Progenitor cell of endocrine pancreas (in vitro differentiated cells): ENCODE measurements around the gene AMH. TPM values are rescaled to one million over a fixed set of nuclear protein-coding genes. Genes with fewer than 3 reads are reported as not detected.

Experiments used
- DNase-seq: peaks from one replicate; pipeline ENCODE4 v3.0.0; 2021; ENCODE audit warnings: low spot score; ENCODE audit not compliant: unreplicated experiment
- H3K27ac Mint-ChIP-seq: 2 replicates; pipeline ENCODE4 v1.8.0; 2021; ENCODE audit warnings: mild to moderate bottlenecking, moderate library complexity, mixed read lengths
- H3K27me3 Mint-ChIP-seq: 2 replicates; pipeline ENCODE4 v1.8.0; 2021; ENCODE audit warnings: mixed read lengths
- H3K36me3 Mint-ChIP-seq: 2 replicates; pipeline ENCODE4 v1.8.0; 2022; ENCODE audit warnings: mixed read lengths; ENCODE audit not compliant: insufficient read depth
- H3K4me1 Mint-ChIP-seq: 2 replicates; pipeline ENCODE4 v1.8.0; 2021; ENCODE audit warnings: low read depth, mixed read lengths
- H3K4me3 Mint-ChIP-seq: 2 replicates; pipeline ENCODE4 v1.8.0; 2021; ENCODE audit warnings: low read depth, mild to moderate bottlenecking, moderate library complexity, mixed read lengths
- H3K9me3 Mint-ChIP-seq: 2 replicates; pipeline ENCODE4 v1.8.0; 2021; ENCODE audit warnings: low read depth, mixed read lengths
- total RNA-seq: library from RNA; stranded (reverse); gene quantifications from 2 replicates; pipeline ENCODE4 v1.2.1, GENCODE V29; 2021
- TF ChIP-seq, protein P1 (sequence below): fragments of 200-600 bp; sonication (generic); IDR thresholded peaks from one replicate; pipeline ENCODE4 v1.5.0; 2021; ENCODE audit warnings: antibody characterized with exemption, mild to moderate bottlenecking; ENCODE audit not compliant: unreplicated experiment

AMH gene
- total RNA-seq, 1 donor from 2014 or later = 58.4 TPM

DNA sequence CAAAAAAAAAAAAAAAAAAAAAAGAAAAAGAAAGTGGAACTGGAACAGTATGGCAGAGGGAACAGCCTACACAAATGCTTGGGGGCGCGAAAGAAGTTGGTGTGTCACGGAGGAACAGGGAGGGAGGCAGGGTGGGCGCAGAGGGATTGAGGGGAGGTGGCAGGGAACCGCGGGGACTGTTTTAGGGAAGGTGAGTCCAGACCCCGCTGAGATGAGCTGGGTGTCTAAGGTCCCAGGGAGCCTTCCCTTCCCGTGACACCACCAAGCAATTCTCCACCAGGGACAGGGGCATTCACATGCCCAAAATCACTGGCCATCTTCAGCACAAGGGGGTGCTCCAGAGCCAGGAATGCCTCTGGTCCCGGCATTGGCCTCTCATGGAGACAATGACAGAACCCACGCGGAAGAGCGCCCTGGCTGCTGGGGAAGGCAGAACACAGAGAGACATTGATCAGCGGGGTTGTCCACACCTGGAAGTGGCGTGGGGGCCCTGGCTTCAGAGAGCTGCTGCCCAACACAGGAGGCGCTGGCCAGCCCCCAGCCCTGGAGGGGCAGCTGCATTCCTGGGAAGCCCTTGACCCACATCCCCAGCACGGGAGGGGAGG lies 25.9 kb downstream of the AMH start:
- DNase-seq = no peak
- Mint-ChIP-seq H3K9me3 (no peaks in the 10 kb centered on the region), H3K4me3 (no peak overlapping the region), H3K27ac (peak overlapping the region; percentile 82), H3K27me3 (no peaks in the 10 kb centered on the region), H3K4me1 (peaks cover 15% of the 10 kb centered on the region), H3K36me3 (peaks cover 15% of the 10 kb centered on the region)
- TF ChIP-seq, protein P1, sequence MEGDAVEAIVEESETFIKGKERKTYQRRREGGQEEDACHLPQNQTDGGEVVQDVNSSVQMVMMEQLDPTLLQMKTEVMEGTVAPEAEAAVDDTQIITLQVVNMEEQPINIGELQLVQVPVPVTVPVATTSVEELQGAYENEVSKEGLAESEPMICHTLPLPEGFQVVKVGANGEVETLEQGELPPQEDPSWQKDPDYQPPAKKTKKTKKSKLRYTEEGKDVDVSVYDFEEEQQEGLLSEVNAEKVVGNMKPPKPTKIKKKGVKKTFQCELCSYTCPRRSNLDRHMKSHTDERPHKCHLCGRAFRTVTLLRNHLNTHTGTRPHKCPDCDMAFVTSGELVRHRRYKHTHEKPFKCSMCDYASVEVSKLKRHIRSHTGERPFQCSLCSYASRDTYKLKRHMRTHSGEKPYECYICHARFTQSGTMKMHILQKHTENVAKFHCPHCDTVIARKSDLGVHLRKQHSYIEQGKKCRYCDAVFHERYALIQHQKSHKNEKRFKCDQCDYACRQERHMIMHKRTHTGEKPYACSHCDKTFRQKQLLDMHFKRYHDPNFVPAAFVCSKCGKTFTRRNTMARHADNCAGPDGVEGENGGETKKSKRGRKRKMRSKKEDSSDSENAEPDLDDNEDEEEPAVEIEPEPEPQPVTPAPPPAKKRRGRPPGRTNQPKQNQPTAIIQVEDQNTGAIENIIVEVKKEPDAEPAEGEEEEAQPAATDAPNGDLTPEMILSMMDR = peak; percentile 56

DNA sequence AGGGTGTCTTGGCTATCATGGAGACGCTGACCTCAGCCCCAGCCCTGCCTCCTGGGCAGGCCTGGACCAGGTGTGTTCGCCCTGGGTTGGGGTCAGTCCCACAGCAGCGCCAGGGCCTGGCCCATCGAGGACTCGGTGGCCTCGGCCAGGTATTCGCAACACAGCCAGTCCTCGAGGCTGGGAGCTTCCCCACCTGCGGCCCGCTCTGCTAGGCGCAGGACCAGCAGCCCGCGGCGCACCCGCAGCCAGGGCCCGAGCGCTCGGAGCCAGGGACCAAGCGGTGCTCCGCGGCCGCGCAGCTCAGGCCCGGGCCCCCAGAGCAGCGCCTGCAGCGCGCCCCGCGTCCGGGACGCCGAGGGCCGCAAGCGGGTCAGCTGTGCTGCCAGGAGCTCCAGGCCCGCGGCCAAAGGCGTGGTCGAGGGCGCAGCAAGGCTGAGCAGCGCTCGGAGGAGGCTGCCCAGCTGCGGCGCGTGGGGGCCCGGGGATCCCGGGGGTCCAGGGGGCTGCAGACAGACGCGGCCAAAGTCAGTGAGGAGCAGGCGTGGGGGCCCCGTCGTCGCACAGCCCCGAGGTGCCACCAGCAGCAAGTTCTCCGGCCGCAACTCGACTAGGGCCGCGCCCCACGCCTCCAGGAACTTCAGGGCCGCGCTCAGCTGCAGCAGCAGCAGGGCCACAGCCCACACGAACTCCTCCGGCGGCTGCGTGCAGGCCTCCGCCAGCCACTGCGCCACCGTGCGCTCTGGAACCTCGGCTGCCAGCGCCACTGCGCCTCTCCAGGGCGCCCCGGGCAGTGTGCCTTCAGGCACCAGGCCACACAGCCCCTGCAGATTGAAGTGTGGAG lies 26.7 kb downstream of the AMH start:
- Mint-ChIP-seq H3K27ac (no peak overlapping the region), H3K4me1 (peaks cover 15% of the 10 kb centered on the region), H3K36me3 (peaks cover 15% of the 10 kb centered on the region), H3K9me3 (no peaks in the 10 kb centered on the region), H3K4me3 (no peak overlapping the region), H3K27me3 (no peaks in the 10 kb centered on the region)
- DNase-seq = no peak
- TF ChIP-seq, protein P1 = no peak

DNA sequence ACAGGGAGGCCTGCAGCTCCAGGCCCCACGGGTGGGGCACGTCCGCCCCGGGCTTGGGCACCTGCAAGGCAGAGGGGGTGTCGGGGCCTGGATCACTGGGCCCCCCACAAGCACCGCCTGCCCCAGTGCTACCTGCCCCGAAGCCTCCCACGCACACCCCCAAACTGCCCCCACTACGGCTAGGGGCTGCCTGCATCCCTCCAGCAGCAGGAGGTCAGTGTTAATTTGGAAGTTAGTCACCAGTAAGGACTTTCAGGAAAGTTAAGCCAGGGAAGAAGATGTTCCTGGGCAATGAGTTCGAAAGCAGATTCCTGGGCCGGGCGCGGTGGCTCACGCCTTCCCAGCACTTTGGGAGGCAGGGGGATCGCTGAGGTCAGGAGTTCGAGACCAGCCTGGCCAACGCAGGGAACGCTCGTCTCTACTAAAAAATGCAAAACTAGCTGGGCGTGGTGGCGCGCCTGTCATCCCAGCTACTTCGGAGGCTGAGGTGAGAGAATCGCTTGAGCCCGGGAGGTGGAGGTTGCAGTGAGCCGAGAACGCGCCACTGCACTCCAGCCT lies 27.4 kb downstream of the AMH start:
- H3K9me3 Mint-ChIP-seq = no peaks in the 10 kb centered on the region
- H3K27ac Mint-ChIP-seq = no peak overlapping the region
- TF ChIP-seq, protein P1 = no peak
- DNase-seq = no peak
- H3K4me3 Mint-ChIP-seq = no peak overlapping the region
- peaks cover 13% of the 10 kb centered on the region for H3K4me1 Mint-ChIP-seq
- no peaks in the 10 kb centered on the region for H3K27me3 Mint-ChIP-seq
- H3K36me3 Mint-ChIP-seq = peaks cover 14% of the 10 kb centered on the region

DNA sequence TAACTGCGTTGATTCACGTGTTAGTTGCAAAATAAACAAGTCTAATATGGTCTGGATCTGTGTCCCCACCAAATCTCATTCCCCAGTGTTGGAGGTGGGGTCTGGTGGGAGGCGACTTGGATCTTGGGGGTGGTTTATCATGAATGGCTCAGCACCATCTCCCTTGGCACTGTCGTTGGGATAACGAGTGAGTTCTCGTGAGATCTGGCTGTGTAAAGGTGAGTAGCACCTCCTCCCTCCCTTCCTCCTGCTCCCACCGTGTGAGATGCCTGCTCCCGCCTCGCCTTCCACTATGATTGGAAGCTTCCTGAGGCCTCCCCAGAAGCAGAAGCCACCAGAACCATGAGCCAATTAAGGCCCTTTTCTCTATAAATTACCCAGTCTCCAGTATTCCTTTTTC lies 28.0 kb downstream of the AMH start:
- TF ChIP-seq, protein P1 = no peak
- Mint-ChIP-seq H3K36me3 (peaks cover 11% of the 10 kb centered on the region), H3K27ac (no peak overlapping the region), H3K4me1 (peaks cover 11% of the 10 kb centered on the region), H3K4me3 (no peak overlapping the region), H3K27me3 (peaks cover 6% of the 10 kb centered on the region), H3K9me3 (no peaks in the 10 kb centered on the region)
- no peak for DNase-seq

DNA sequence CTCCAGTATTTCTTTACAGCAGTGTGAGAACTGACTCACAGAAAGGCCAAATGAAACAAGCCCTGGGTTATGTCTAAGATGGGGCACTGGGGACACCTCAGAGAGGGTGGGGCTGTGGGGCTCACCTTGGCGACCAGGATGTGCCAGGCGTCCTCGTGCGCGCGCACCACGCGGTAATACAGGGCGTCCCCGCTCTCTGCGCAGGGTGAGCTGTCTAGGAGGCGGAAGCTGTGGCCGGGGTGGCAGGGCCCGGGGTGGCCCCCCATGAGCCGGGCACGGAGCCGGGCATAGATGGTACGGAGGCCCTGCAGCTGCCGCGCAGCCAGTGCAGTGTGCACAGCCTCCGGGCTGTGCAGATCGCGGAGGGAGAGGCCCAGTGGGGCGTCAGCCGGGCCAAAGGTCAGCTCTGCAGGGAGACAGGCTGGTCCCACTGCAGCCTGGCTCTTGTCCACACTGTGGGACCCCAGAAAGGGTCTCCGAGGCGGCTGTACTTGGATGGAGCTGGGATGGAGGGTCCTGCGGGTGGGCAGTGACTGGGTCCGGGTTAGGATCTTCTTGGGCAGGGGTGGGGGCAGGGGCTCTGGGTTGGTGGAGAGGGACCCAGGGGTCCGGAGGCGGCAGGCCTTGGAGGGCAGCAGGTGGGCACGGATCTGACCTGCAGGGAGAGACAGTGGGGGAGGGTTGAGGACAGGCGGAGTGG lies 29.5 kb downstream of the AMH start:
- H3K27me3 Mint-ChIP-seq = peaks cover 15% of the 10 kb centered on the region
- peaks cover 8% of the 10 kb centered on the region for H3K4me1 Mint-ChIP-seq
- DNase-seq = no peak
- H3K9me3 Mint-ChIP-seq = no peaks in the 10 kb centered on the region
- peaks cover 8% of the 10 kb centered on the region for H3K36me3 Mint-ChIP-seq
- H3K27ac Mint-ChIP-seq = no peak overlapping the region
- TF ChIP-seq, protein P1 = no peak
- H3K4me3 Mint-ChIP-seq = no peak overlapping the region
